HG02938 (cell line): Measurements from ENCODE around the gene GRK6.

Experiments
- ATAC-seq: cut with Tn5 transposase; IDR thresholded peaks from one replicate; pipeline ENCODE4 v1.9.1; 2021; ENCODE audit warnings: mild to moderate bottlenecking, moderate library complexity; ENCODE audit not compliant: unreplicated experiment

Gene GRK6

GRCh38 chr5:177425801-177426565 lies 493 bp upstream of the GRK6 start:
- ATAC-seq, result peak; percentile 87

- ATAC-seq, result no peak
Observed at GRCh38 chr5:177427211-177427822, 841 bp downstream of the GRK6 start.

GRCh38 chr5:177427919-177428573 lies 1.6 kb downstream of the GRK6 start:
- no peak for ATAC-seq

- no peak for ATAC-seq
Observed at GRCh38 chr5:177428574-177429217, 2.2 kb downstream of the GRK6 start.

- no peak for ATAC-seq
Observed at GRCh38 chr5:177429248-177430040, 3.0 kb downstream of the GRK6 start.

GRCh38 chr5:177430140-177430951 lies 3.9 kb downstream of the GRK6 start:
- no peak for ATAC-seq

GRCh38 chr5:177430972-177431316 lies 4.5 kb downstream of the GRK6 start:
- no peak for ATAC-seq

GRCh38 chr5:177431317-177432142 lies 5.1 kb downstream of the GRK6 start:
- peak; percentile 29 for ATAC-seq

GRCh38 chr5:177432143-177432838 lies 5.8 kb downstream of the GRK6 start:
- ATAC-seq, result peak; percentile 15

GRCh38 chr5:177432839-177433657 lies 6.6 kb downstream of the GRK6 start:
- ATAC-seq, result no peak

- ATAC-seq, result no peak
Observed at GRCh38 chr5:177433658-177434217, 7.3 kb downstream of the GRK6 start.

- no peak for ATAC-seq
Observed at GRCh38 chr5:177434437-177434836, 8.0 kb downstream of the GRK6 start.

- no peak for ATAC-seq
Observed at GRCh38 chr5:177434942-177435738, 8.7 kb downstream of the GRK6 start.

GRCh38 chr5:177435847-177436536 lies 9.5 kb downstream of the GRK6 start:
- ATAC-seq, result no peak

- no peak for ATAC-seq
Observed at GRCh38 chr5:177437623-177438022, 11.1 kb downstream of the GRK6 start.

GRCh38 chr5:177438468-177438867 lies 12.0 kb downstream of the GRK6 start:
- ATAC-seq, result no peak
